Endodermal cell (in vitro differentiated cells): ENCODE results near the gene PLCL2. TPM values are rescaled to one million over a fixed set of nuclear protein-coding genes. Genes with fewer than 3 reads are reported as not detected.

Source experiments
- DNase-seq: peaks from one replicate; pipeline ENCODE4 v3.0.0-alpha.2; 2017
- H3K27ac ChIP-seq: 2 replicates; pipeline ENCODE4 v1.5.1; 2013; ENCODE audit warnings: mild to moderate bottlenecking, low read depth, low read length, moderate library complexity
- H3K27me3 ChIP-seq: 2 replicates; pipeline ENCODE4 v1.6.1; 2013; ENCODE audit warnings: mild to moderate bottlenecking, low read length, moderate library complexity; ENCODE audit not compliant: insufficient read depth, control insufficient read depth, poor library complexity, severe bottlenecking
- H3K36me3 ChIP-seq: 2 replicates; pipeline ENCODE4 v1.7.0; 2013; ENCODE audit warnings: mild to moderate bottlenecking, low read length, moderate library complexity; ENCODE audit not compliant: control insufficient read depth, insufficient read depth
- H3K4me1 ChIP-seq: one replicate; pipeline ENCODE4 v1.7.0; 2013; ENCODE audit warnings: low read length; ENCODE audit not compliant: control insufficient read depth, insufficient read depth
- H3K4me3 ChIP-seq: 2 replicates; pipeline ENCODE4 v1.5.1; 2013; ENCODE audit warnings: mild to moderate bottlenecking, low read length, moderate library complexity
- H3K9ac ChIP-seq: 2 replicates; pipeline ENCODE4 v1.6.1; 2013; ENCODE audit warnings: mild to moderate bottlenecking, low read length, moderate library complexity; ENCODE audit not compliant: poor library complexity, severe bottlenecking; ENCODE audit errors: extremely low read depth
- H3K9me3 ChIP-seq: 2 replicates; pipeline ENCODE4 v1.6.1; 2013; ENCODE audit warnings: mild to moderate bottlenecking, low read length, moderate library complexity; ENCODE audit not compliant: control insufficient read depth
- H3K27ac Mint-ChIP-seq: 2 replicates; pipeline ENCODE4 v1.8.0; 2020; ENCODE audit warnings: mixed read lengths
- H3K27me3 Mint-ChIP-seq: 2 replicates; pipeline ENCODE4 v1.8.0; 2021; ENCODE audit warnings: mild to moderate bottlenecking, mixed read lengths; ENCODE audit not compliant: insufficient read depth
- H3K36me3 Mint-ChIP-seq: 2 replicates; pipeline ENCODE4 v1.8.0; 2020; ENCODE audit warnings: low read depth, mixed read lengths
- H3K4me1 Mint-ChIP-seq: 2 replicates; pipeline ENCODE4 v1.8.0; 2020; ENCODE audit warnings: mixed read lengths
- H3K4me3 Mint-ChIP-seq: 2 replicates; pipeline ENCODE4 v1.8.0; 2020; ENCODE audit warnings: mild to moderate bottlenecking, moderate library complexity, mixed read lengths
- H3K9me3 Mint-ChIP-seq: 2 replicates; pipeline ENCODE4 v1.8.0; 2020; ENCODE audit warnings: mild to moderate bottlenecking, mixed read lengths
- WGBS, 2 experiments: methylation state at CpG; one replicate each; pipeline versions ENCODE4 v1.1.5 to v1.1.7; 2013; ENCODE audit warnings: missing lambda C conversion rate in 2 of 2, mixed read lengths in 1 of 2; ENCODE audit not compliant: insufficient coverage in 1 of 2, insufficient read length in 1 of 2; 5-methylcytosine and 5-hydroxymethylcytosine counted together
- total RNA-seq, 2 donors: library from RNA; stranded (reverse); fragmentation: NEBNext Ultra II Directional in 1 of 2; extraction: Animal tissue kit (Norgen Biotek cat#: 25700) in 1 of 2; gene quantifications; 2 replicates in 1 of 2; 3 replicates in 1 of 2; pipeline ENCODE4 v1.2.1, GENCODE V29; 2021
- TF ChIP-seq, protein P1 (sequence below): fragments of 200-600 bp; sonication (generic); conservative IDR thresholded peaks from 2 replicates; pipeline ENCODE4 v1.5.0; 2021; ENCODE audit warnings: antibody characterized with exemption, mild to moderate bottlenecking

Gene PLCL2
- total RNA-seq, 2 donors from 2014 or later: 4.2 to 6.9 TPM

DNA sequence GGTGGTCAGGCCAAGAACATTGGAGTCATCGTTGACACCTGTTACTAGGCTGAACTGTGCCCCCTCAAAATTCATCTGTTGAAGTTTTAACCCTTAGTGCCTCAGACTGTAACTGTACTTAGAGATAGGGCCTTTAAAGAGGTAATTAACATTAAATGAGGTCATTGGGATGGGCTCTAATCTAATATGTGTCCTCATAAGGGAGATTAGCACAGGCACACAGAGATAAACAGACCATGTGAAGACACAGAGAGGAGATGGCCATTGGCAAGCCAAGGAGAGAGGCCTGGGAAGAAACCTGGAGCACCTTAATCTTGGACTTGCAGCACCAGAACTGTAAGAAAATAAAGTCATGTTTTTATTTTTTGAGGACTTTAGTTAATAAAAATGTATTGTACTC is 59.6 kb downstream of the PLCL2 start:
- peaks cover 16% of the 10 kb centered on the region for H3K4me1 Mint-ChIP-seq
- no peak for DNase-seq

GRCh38 chr3:16945330-16945729 is 60.6 kb downstream of the PLCL2 start:
- Mint-ChIP-seq H3K4me3 (no peak overlapping the region), H3K27me3 (peaks cover 57% of the 10 kb centered on the region), H3K4me1 (peaks cover 16% of the 10 kb centered on the region), H3K27ac (no peak overlapping the region), H3K9me3 (no peaks in the 10 kb centered on the region), H3K36me3 (no peaks in the 10 kb centered on the region)
- DNase-seq: no peak
- Histone ChIP-seq H3K4me3 (no peak overlapping the region), H3K27ac (no peak overlapping the region), H3K27me3 (peaks cover 28% of the 10 kb centered on the region), H3K36me3 (no peaks in the 10 kb centered on the region), H3K9me3 (no peaks in the 10 kb centered on the region), H3K9ac (no peak overlapping the region), H3K4me1 (peaks cover 12% of the 10 kb centered on the region)
- TF ChIP-seq, protein P1, sequence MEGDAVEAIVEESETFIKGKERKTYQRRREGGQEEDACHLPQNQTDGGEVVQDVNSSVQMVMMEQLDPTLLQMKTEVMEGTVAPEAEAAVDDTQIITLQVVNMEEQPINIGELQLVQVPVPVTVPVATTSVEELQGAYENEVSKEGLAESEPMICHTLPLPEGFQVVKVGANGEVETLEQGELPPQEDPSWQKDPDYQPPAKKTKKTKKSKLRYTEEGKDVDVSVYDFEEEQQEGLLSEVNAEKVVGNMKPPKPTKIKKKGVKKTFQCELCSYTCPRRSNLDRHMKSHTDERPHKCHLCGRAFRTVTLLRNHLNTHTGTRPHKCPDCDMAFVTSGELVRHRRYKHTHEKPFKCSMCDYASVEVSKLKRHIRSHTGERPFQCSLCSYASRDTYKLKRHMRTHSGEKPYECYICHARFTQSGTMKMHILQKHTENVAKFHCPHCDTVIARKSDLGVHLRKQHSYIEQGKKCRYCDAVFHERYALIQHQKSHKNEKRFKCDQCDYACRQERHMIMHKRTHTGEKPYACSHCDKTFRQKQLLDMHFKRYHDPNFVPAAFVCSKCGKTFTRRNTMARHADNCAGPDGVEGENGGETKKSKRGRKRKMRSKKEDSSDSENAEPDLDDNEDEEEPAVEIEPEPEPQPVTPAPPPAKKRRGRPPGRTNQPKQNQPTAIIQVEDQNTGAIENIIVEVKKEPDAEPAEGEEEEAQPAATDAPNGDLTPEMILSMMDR: no peak

More for the DNA sequence above, 59.6 kb downstream of the PLCL2 start:
- Histone ChIP-seq H3K4me1 (peaks cover 12% of the 10 kb centered on the region), H3K9me3 (no peaks in the 10 kb centered on the region), H3K27ac (no peak overlapping the region), H3K36me3 (no peaks in the 10 kb centered on the region), H3K27me3 (peaks cover 37% of the 10 kb centered on the region), H3K9ac (no peak overlapping the region), H3K4me3 (no peak overlapping the region)
- TF ChIP-seq, protein P1: no peak
- Mint-ChIP-seq H3K27me3 (peaks cover 62% of the 10 kb centered on the region), H3K36me3 (no peaks in the 10 kb centered on the region), H3K9me3 (no peaks in the 10 kb centered on the region), H3K4me3 (no peak overlapping the region), H3K27ac (no peak overlapping the region)
- 75 to 96% methylated on average over 1 of the region's 1 CpG for WGBS, 2 experiments

- WGBS, 2 experiments: 75 to 100% methylated on average over 1 of the region's 2 CpGs
- Mint-ChIP-seq H3K27ac (no peak overlapping the region), H3K9me3 (peaks cover 5% of the 10 kb centered on the region)
These were observed 65.5 kb downstream of the PLCL2 start for GRCh38 chr3:16950282-16950681.

More at GRCh38 chr3:16950282-16950681, 65.5 kb downstream of the PLCL2 start:
- Histone ChIP-seq H3K4me3 (no peak overlapping the region), H3K36me3 (no peaks in the 10 kb centered on the region), H3K4me1 (no peaks in the 10 kb centered on the region), H3K27ac (no peak overlapping the region), H3K9ac (no peak overlapping the region), H3K9me3 (no peaks in the 10 kb centered on the region), H3K27me3 (peaks cover 7% of the 10 kb centered on the region)
- H3K27me3 Mint-ChIP-seq: peaks cover 21% of the 10 kb centered on the region
- H3K36me3 Mint-ChIP-seq: no peaks in the 10 kb centered on the region
- DNase-seq: no peak
- H3K4me3 Mint-ChIP-seq: no peak overlapping the region
- TF ChIP-seq, protein P1: no peak
- no peaks in the 10 kb centered on the region for H3K4me1 Mint-ChIP-seq
